ENCODE data around the gene LLGL2.
A peak's percentile ranks its signal among the peaks of the same experiment; 100 is the strongest.
"Not testable (repeated sequence)": the region's sequence is repeated elsewhere in the genome, so short reads cannot be mapped to it uniquely, and the experiment has no call there.

Gene LLGL2

DNA sequence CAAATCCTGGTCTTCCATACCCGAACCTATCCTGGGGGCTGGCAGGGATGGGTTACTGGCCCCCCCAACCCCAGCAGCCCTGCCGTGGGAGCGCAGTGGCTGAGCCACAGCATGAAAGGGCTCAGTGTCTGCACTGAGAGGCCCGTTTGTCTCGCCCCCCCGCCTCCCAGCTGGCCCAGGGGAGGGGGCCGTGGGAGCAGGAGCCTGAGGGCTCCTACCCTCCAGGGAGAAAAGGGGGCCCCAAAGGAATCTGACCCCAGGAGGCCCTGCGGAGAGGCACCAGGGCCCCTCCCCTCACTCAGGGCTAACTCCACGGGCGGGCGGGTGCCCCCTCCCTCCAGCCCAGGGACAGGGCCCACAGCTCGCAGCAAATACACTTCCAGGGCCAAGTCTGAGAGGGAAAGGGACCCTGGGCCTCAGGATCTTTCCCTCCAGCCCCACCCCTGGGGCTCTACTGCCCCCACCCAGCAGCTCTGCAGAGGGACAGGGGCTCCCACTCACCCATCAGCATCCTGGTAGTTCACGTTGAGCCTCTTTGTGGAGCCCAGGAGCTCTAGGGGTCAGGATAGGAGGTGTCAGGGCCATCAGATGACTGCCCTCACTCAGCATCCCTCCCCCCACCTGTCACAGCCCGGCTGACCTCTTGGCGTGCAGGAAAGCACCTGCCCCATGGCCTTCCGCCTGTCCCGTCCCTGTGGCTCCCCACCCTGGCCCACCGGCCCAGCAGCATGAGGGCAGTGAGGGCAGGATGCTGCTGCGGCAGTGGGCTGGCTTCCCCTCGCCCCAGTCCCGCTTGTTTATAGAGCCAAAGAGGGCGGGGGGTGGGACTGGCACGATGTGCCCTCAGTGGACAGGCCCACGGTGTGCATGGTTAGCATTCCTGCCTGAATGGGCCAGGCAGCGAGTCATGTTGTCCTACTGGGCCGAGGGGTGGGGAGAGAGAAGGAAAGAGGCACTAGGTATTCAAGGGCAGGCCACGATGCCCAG, 17.5 kb upstream of the LLGL2 start:
- no peak for DNase-seq (ENCODE audit: low read depth, low spot score)

DNA sequence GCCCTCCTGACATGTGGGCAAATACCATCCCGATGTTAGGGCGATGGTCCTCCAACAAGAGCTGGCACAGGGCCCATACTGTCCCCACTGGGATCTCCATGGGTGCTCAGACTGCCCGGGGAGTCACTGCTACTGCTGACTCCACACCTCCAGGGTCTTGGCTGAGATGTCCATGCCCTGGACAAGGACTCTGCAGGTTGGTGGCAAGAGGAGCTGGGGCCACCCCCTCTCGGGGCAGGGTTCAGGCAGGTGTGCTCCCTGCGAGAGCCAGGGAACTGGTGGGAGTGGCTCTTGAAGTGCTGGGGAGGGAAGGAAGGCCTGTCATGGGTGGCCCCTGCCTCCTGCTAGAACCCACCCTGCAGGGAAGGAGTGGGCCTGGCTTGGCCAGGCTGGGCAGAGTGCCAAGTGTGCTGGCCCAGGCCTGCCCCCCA, 16.6 kb upstream of the LLGL2 start:
- no peak for DNase-seq (ENCODE audit: low read depth, low spot score)

DNA sequence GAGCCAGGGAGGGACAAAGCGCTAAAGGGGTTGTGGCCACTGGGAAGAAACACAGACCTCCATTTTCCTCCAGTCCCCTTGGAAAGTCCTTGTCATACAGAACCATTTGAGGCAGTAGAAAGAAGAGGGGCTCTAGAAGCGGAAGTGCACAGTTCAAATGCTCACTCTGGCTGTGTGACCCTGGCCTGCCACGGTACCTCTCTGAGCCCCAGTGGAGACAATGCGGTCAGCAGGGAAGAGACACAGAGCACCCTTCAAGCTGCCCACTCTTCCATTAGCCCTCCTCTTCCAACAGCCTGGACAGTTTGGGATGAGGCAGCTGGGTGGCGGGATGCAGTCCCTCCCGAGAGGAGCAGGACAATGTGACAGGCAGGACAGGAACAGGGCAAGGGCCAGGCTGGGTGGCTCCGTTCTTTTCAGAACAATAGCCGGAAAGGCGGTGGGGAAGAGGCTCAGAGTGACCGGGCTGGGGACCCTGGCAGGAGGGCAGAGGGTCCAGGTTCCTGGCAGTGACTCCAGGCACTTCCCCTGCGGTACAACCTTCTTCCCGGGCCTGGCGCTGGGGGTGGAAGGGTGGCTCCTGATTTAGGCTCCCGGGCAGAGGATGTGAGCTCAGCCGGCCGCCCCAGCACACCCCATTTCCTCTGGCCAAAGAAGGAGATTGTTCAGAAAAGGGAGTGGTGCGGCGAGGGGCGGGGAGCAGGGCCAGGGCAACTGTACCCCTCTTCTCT, 15.8 kb upstream of the LLGL2 start:
- no peak for DNase-seq (ENCODE audit: low read depth, low spot score)

DNA sequence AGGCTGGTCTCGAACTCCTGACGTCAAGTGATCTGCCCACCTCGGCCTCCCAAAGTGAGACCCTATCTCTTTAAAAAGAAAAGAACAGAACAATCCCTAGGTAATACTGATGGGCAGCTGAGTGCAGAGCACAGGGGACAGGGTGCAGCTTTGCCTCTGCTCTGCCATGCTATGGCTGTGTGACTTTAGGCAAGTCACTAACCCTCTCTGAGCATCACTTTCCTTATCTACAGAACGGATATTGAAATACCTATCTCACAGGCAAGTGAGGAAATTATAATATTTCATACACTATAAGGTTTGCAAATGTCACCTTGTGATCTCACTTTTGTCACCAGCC, 14.3 kb upstream of the LLGL2 start:
- no peak for DNase-seq (ENCODE audit: low read depth, low spot score)

DNA sequence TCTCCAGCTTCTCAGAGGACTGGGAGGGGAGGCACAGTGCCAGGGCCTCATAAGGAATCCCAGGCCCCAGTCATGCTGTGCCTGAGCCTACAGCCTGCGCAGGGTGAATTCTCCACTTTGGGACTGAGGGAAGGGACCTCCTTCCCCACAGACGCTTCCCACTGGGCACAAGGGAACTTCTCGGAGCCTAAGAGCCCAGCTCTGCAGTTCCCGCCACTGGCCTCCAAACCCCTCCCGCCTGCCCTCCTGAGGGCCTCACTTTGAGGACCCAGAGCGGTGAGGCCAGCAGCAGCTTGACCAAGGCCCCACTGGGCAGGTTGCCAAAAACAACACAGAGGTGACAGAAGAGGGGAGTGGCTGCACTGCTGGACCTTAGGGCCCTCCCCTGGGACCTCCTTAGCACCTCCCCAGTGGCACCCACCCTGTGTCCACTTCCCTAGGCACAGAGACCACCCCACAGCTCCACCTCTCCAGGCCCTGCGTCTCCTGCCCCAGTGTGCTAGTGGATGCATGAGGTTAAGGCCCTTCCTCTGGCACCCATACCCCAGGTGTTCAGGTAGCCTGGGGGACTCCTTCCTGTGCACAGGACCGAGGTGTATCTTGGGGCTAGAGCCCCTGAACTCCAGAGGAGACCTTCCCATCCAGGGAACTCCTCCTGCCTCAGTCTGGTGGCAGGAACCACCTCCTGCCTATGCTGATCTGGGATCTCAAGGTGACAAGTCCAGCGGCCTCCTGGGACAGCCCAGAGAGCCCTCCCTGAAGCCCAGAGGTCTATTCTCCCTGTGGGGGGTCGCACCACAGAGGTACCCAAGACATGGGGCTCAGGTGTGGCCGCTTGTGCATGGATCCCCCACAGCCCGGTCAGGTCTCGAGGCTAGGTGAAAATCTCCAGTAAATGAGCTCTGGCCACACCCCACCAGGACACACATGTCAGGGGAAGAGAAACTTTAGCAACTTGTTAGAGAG, 13.6 kb upstream of the LLGL2 start:
- DNase-seq (ENCODE audit: low read depth, low spot score): no peak

DNA sequence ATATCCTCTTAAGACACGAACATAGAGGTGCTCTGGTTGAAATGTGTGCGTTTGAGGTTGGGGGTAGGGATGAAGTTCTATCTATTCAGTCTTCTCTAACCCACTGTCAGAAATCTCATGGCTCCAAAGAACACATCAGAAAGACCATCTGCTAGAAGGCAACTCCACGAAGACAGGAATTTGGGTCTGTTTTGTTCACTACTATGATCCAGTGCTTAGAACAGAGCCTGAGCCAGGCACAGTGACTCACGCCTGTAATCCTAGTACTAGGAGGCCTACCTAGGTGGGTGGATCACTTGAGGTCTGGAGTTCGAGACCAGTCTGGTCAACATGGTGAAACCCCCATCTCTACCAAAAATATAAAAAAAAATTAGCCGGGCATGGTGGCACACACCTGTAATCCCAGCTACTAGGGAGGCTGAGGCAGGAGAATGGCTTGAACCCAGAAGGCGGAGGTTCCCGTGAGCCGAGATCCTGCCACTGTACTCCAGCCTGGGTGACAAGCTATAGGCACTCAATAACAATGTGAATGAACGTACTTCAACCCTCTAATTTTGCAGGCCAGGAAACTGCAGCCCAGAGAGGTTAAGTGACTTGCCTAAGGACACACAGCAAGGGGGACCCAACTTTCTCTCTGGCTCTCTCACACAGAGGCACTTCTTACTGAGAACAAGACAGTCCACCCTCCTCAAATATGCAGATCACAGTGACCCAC, 12.4 kb upstream of the LLGL2 start:
- DNase-seq (ENCODE audit: low read depth, low spot score): no peak

DNA sequence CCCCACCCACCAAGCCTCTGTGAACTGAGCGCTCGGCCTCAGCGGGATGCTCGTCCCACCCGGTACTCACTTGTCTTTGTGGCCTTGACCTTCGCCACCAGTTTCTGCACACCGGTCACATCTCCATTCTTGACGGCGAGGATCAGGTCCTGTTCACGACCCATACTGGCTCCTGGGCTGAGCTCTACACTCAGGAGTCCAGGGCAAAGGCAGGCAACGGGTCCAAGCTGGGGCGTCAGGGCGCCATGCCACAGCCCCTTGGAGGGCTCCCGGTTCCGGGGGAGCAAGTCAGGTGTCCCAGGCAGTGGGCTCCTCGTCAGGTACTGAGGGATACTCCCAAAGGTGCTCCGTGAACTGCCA, 11.9 kb upstream of the LLGL2 start:
- no peak for DNase-seq (ENCODE audit: low read depth, low spot score)

DNA sequence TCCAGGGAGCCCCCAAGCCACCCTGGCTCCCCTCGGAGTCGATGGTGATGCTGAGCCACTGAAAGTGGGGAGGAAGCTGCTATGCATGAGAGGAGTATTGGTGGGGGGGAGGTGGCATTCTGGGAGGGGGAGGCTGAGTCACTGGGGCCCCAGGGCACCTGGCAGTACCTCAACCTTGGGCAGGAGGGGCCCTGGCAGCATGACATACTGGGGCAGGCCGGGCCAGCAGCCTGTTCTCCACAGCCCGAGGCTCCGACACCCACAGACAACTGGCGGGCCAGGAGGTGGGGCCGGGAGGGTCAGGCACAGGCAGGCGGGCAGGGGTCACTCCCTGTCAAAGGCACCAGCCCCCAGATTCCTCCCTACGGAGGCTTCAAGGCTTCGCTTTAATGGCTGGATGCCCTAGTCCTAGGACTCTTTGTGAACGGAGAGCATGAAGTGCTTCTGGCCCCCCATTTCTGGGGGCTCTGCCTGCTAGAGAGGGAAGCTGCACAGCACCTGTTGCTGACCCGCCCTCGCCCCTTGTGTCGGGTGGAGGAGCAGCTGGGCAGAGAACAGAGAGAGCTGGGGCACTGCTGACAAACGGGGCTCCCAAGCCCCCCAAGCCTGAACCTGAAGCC, 11.1 kb upstream of the LLGL2 start:
- DNase-seq (ENCODE audit: low read depth, low spot score): no peak

DNA sequence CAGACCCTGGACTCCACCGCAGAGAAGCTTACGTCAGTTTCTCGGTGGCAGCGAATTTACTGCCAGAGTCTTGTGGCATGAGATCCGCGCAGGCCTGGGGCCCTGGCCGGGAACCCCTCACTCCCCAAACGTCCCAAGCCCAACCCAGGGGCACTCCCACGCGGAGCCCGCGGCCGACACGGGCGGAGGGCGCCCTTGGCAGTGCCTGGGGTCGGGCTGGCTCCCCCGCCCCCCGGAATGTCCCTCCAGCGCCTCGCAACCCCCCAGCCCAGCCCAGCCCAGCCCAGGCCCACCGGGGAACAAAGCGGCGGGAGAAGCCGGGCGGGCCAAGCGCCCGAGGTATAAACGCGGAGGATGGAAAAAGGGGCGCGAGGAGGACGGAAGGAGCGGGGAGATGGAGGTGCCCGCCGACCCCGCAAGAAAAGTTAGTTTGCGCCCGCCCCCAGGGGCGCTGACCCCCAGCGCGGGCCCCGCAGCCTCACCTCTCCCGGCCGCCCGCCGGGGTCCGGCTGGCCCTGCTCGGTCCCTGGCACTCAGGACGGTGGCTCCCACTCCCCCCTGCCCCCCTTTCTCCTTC, 10.5 kb upstream of the LLGL2 start:
- no peak for DNase-seq (ENCODE audit: low read depth, low spot score)

DNA sequence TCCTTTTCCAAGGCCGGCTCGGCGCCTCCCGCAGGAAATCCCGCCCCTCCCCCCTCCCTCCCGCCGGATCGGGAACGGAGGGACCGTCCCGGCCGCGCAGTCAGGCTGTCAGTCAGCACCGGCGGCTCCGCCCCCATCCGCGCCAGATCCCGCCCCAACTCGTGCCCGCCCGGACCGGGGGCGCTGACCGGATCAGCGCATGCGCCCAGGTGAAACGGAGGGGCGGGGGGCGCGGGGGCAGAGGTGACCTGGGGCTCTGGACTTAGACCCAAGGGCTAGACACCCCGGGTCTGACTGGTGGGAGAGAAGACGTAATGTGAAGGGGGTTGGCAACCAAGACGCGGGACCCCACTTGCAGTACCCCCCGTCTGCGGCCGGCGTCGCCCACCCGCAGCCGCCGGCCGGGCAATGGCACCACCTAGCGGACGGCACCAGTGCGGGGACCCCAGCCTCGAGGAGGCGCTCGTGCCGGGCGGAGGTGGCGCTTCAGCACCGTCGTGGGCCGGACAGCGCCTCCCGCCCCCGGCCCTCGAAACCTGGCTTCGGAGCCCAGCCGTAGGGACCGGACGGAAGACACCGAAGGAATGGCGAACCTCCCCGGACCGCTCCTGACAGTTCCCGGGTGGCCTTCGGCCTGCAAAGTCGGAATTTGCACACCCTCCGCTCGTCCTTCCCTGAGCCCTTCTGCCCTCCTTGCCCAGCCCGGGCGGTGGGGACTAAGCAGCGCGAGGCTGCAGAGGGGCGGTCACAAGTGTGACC, 9.8 kb upstream of the LLGL2 start, which contains the start of gene CASKIN2:
Gene CASKIN2 (minus strand): TSS at position 42 of the 759 bp plus-strand sequence. CDS start 1,733 bp downstream, outside the sequence.
- peak; percentile 78 for DNase-seq (ENCODE audit: low read depth, low spot score)

DNA sequence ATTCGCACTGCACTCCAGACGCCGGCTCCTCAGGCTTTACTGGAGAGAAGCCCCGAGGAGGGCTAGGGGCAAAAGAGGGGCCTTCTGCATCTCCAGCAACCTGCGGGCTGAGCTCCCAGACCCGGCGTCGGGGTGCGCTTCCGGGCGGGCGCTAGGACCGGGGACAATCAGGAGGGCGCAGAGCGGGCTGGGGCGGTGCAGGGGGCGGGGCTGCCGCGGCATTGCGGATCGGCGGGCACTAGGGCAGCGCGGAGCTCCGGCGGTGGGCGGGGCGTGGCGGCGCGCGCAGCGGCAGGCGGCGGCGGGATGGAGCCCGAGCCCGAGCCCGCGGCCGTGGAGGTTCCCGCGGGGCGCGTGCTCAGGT, 9.3 kb upstream of the LLGL2 start, which contains the start of gene TSEN54:
Gene TSEN54 (plus strand): TSS at position 274 of the 364 bp plus-strand sequence. CDS start 33 bp downstream, at position 307.
- DNase-seq (ENCODE audit: low read depth, low spot score): peak; percentile 86

DNA sequence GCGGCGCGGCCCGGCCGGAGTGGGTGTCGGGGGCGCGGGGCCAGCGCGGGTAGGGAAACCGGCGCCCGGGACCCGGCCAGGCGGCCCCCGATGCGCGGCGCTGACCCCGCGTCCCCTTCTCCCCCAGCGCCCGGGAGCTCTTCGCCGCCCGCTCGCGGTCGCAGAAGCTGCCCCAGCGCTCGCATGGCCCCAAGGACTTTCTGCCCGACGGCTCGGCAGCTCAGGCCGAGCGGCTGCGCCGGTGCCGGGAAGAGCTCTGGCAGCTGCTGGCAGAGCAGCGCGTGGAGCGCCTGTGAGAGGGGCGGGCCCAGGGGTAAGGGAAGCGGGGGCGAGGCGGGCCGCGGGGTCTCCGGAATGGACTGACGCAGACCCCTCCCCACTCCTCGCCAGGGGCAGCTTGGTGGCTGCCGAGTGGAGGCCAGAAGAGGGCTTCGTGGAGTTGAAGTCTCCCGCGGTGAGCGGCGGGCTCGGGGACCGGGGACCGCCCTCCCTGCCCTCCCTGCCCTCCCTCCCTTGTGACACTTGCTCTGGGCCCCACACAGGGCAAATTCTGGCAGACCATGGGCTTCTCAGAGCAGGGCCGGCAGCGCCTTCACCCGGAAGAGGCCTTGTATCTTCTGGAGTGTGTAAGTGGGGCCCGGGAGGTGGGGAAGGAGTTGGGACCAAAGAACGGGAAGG, 8.7 kb upstream of the LLGL2 start:
- DNase-seq (ENCODE audit: low read depth, low spot score): no peak

DNA sequence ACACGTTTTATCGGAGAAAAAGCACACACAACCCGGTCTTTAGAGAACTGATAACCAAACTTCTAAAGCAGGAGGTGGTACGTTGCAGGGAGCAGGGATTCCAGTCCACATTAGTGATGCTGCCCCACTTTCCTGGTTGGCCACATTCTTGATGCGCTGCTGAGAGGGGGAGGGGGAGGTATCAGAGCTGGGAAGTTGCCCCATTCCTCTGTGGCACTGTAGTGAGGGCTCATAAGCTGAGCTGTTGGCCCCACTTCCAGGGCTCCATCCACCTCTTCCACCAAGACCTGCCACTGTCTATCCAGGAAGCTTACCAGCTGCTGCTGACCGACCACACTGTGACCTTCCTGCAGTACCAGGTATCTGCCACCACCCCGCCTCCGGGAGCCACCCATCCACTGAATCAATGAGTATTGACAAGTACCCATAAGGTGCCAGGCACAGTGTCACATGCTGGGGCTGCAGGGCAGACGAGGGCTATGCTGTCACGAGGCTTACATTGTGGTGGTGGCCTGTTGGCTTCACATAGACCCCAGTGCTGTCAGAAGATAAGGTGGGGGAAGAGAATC, 8.1 kb upstream of the LLGL2 start:
- no peak for DNase-seq (ENCODE audit: low read depth, low spot score)

DNA sequence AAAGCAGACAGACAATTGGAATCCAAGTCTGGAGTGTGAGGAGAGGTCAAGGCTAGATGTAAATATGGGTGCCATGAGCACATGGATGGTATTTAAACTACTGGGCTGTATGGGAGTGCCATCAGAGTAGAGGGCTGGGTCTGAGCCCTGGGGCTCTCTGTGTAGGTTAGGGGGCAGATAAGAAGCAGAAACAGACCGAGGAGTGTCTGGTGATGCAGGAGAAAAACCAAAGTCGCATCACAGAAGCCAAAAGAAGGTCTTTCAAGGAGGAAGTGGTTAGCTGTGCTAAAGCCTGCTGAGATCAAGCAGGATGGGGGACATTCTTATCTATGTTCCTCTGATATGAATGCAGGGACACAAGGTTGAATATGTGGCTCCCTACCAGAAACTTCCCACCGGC, 7.3 kb upstream of the LLGL2 start:
- DNase-seq (ENCODE audit: low read depth, low spot score): no peak

DNA sequence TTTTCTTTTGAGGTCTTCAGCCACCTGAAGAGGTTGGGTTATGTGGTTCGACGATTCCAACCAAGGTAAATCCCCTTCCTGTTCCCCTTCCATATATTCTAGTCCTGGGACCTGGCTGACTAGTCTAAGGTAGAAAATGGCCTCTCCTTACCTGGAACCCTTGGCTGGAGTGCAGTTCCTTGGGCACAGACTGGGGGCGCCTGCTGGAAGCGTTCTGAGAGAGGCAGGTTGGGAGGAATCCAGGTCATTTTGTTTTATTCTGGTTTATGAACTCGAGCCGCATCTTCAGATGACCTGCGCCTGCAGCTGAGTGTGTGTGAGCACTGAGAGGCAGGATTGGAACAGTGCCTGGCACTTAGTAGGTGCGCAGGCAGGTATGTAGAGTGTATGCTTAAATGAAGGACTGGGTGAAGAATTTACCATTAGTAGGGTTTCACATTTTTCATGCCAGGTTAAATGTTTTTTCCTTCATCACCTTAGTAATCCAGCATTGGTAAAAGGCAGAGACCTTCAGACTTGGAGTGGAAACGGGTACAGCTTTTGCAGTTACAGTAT, 6.4 kb upstream of the LLGL2 start:
- no peak for DNase-seq (ENCODE audit: low read depth, low spot score)

DNA sequence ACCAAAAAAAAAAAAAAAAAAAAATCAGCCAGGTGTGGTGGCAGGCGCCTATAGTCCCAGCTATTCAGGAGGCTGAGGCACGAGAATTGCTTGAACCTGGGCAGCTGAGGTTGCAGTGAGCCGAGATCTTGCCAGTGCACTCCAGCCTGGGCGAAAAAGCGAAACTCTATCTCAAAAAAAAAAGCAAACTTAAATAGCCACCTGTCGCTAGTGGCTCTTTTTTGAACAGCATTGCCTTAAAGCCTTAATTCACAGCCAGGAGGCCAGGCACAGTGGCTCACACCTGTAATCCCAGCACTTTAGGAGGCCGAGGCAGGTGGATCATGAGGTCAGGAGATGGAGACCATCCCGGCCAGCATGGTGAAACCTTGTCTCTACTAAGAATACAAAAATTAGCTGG, 5.1 kb upstream of the LLGL2 start:
- not testable (repeated sequence) for DNase-seq (ENCODE audit: low read depth, low spot score)

DNA sequence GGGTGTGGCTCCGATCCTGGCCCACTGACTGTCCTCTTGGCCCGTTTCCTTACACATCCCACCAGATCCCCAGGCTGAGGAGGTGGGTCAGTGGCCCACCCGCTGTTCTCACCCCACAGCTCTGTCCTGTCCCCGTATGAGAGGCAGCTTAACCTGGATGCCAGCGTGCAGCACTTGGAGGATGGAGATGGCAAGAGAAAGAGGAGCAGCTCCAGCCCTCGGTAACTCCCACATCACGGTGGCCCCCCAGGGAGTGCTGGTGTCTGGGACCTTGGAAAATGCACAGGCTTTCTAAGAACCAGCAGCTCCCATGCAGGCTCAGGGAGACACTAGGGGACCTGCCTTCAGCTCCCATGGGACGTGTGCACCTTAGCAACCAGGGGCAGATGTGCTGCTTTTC, 4.2 kb upstream of the LLGL2 start:
- DNase-seq (ENCODE audit: low read depth, low spot score): no peak

Data from activated naive CD8-positive, alpha-beta T cell treated with anti-CD3 and anti-CD28 coated beads, Interleukin-2, amount 50 U/mL, for 16 hours (primary cell).